K562 (cell line): ENCODE results near the gene LRRC51. TPM values are rescaled to one million over a fixed set of nuclear protein-coding genes. Genes with fewer than 3 reads are reported as not detected.

Experiments used
- AFF1 ChIP-seq, 2 experiments: fragments of 450-650 bp; IDR thresholded peaks; 2 replicates each; pipeline ENCODE4 v1.6.1; 2018; ENCODE audit warnings: mild to moderate bottlenecking in 2 of 2, low read depth in 1 of 2; ENCODE audit not compliant: partially characterized antibody in 2 of 2
- ATF2 ChIP-seq: sonication (generic); formaldehyde crosslinking; IDR thresholded peaks from 2 replicates; pipeline ENCODE4 v1.8.1; 2022; ENCODE audit warnings: missing genetic modification reagents
- BACH1 ChIP-seq: fragments of 200-800 bp; sonication (Bioruptor generic); IDR thresholded peaks from 2 replicates; pipeline ENCODE4 v1.6.1; 2016; ENCODE audit warnings: missing genetic modification characterization, missing compliant biosample characterization
- CAMTA2 ChIP-seq: fragments of 250-450 bp; sonication (Bioruptor Pico); conservative IDR thresholded peaks from 2 replicates; pipeline ENCODE4 v1.5.1; 2022
- ETV1 ChIP-seq: fragments of 450-650 bp; conservative IDR thresholded peaks from 2 replicates; pipeline ENCODE4 v1.6.1; 2016; ENCODE audit warnings: missing genetic modification characterization, control low read depth, low read depth, missing compliant biosample characterization
- HEY1 ChIP-seq: fragments of 250-450 bp; sonication (Bioruptor Pico); IDR thresholded peaks from 2 replicates; pipeline ENCODE4 v1.5.0; 2020; ENCODE audit warnings: mild to moderate bottlenecking, moderate library complexity, borderline replicate concordance
- HIVEP1 ChIP-seq: fragments of 250-450 bp; sonication (Bioruptor Pico); IDR thresholded peaks from 2 replicates; pipeline ENCODE4 v1.4.0; 2020; ENCODE audit warnings: mild to moderate bottlenecking
- NR2F6 ChIP-seq: fragments of 450-650 bp; formaldehyde crosslinking; IDR thresholded peaks from 2 replicates; pipeline ENCODE4 v1.4.0; 2020; ENCODE audit warnings: mild to moderate bottlenecking
- PTRF ChIP-seq: fragments of 450-650 bp; IDR thresholded peaks from 2 replicates; pipeline ENCODE4 v1.6.1; 2016; ENCODE audit warnings: mild to moderate bottlenecking, missing genetic modification characterization, missing compliant biosample characterization
- USF2 ChIP-seq: sonication (generic); formaldehyde crosslinking; IDR thresholded peaks from 2 replicates; pipeline ENCODE4 v1.5.0; 2020; ENCODE audit warnings: missing genetic modification reagents
- VEZF1 ChIP-seq: fragments of 200-800 bp; sonication (Bioruptor generic); IDR thresholded peaks from 2 replicates; pipeline ENCODE4 v1.6.1; 2017; ENCODE audit warnings: missing genetic modification characterization, missing compliant biosample characterization
- ZNF143 ChIP-seq: sonication (generic); formaldehyde crosslinking; IDR thresholded peaks from 2 replicates; pipeline ENCODE4 v1.9.0; 2022; ENCODE audit warnings: mild to moderate bottlenecking, missing genetic modification reagents
- ZNF584 ChIP-seq: fragments of 200-800 bp; sonication (Bioruptor generic); IDR thresholded peaks from 2 replicates; pipeline ENCODE4 v1.6.1; 2016; ENCODE audit warnings: low read depth, mild to moderate bottlenecking, missing genetic modification characterization, missing compliant biosample characterization
- ZNF592 ChIP-seq: fragments of 450-650 bp; IDR thresholded peaks from 2 replicates; pipeline ENCODE4 v1.6.1; 2017; ENCODE audit warnings: antibody characterized with exemption, mild to moderate bottlenecking
- polyA plus RNA-seq, 8 experiments: library from polyadenylated mRNA; depleted of rRNA in 4 of 8; stranded (reverse) in 5 of 8; unstranded in 3 of 8; fragments of >200 nt; fragmentation: Nextera tagmentation in 2 of 8; fragmentation: Illumina TruSeq in 1 of 8; extraction: Ambion mirVana in 2 of 8; extraction: Trizol in 1 of 8; gene quantifications; 2 replicates each; pipeline versions ENCODE4 v1.2.1 to v1.2.3, GENCODE V29; 2011 to 2014; ENCODE audit warnings: inconsistent platforms in 1 of 8, missing spikeins in 1 of 8
- total RNA-seq, 7 experiments: library from RNA; depleted of rRNA in 6 of 7; stranded (reverse); fragments of >200 nt in 6 of 7; fragmentation: Illumina TruSeq in 2 of 7; extraction: Trizol in 2 of 7; gene quantifications; 2 replicates each; pipeline versions ENCODE4 v1.2.1 to v1.2.3, GENCODE V29; 2011 to 2021; ENCODE audit warnings: low replicate concordance in 1 of 7

Gene LRRC51
- total and polyA plus RNA-seq, 9 of the 15 experiments (the other 6 are each of a cell fraction or from before 2014, with no cell fraction given): 4.7 to 10.6 (median 5.6) TPM

GRCh38 chr11:72103754-72104167, 23.1 kb downstream of the LRRC51 start (continued):
- TF ChIP-seq AFF1 (IDR thresholded peaks at IDR 0.05; ENCODE audit: low read depth in 1 of 2, partially characterized antibody in 2 of 2): no peak
- no peak for TF ChIP-seq ZNF592
- TF ChIP-seq HIVEP1 (CRISPR knock-in tag): no peak
- TF ChIP-seq USF2 (CRISPR knock-in tag): no peak
- TF ChIP-seq HEY1 (CRISPR knock-in tag): no peak
- TF ChIP-seq PTRF: no peak
- no peak for TF ChIP-seq VEZF1 (CRISPR knock-in tag)
- TF ChIP-seq ZNF584 (CRISPR knock-in tag): peak; percentile 32; the same call in 1 of the 2 replicates
- TF ChIP-seq BACH1 (tag): peak; percentile 63; the same call in 1 of the 2 replicates
- TF ChIP-seq ATF2 (CRISPR knock-in tag): no peak
- no peak for TF ChIP-seq NR2F6 (CRISPR knock-in tag)
- TF ChIP-seq ZNF143 (CRISPR knock-in tag): no peak
- TF ChIP-seq ETV1: no peak
- TF ChIP-seq CAMTA2 (CRISPR knock-in tag): no peak
